BE2C (cell line): ENCODE data around the gene HNRNPH1.
A peak's percentile ranks its signal among the peaks of the same experiment; 100 is the strongest.

ENCODE experiments used
- DNase-seq: peaks from one replicate; pipeline ENCODE4 v3.0.0-alpha.2; 2020
- H3K27me3 ChIP-seq: fragments of 250-450 bp; sonication (Bioruptor Pico); 2 replicates; pipeline ENCODE4 v1.5.1; 2020; ENCODE audit warnings: mild to moderate bottlenecking
- H3K36me3 ChIP-seq: fragments of 250-450 bp; sonication (Bioruptor Pico); 2 replicates; pipeline ENCODE4 v1.5.1; 2020; ENCODE audit warnings: mild to moderate bottlenecking
- H3K4me1 ChIP-seq: fragments of 250-450 bp; sonication (Bioruptor Pico); 2 replicates; pipeline ENCODE4 v1.5.1; 2020
- H3K4me3 ChIP-seq: 2 replicates; pipeline ENCODE4 v1.5.1; 2011; ENCODE audit warnings: low read depth, low read length
- H3K9me3 ChIP-seq: fragments of 250-450 bp; sonication (Bioruptor Pico); 2 replicates; pipeline ENCODE4 v1.5.1; 2020
- CTCF ChIP-seq: IDR thresholded peaks from 2 replicates; pipeline ENCODE4 v1.5.1; 2012; ENCODE audit warnings: mild to moderate bottlenecking, low read depth, low read length

HNRNPH1 gene

DNA sequence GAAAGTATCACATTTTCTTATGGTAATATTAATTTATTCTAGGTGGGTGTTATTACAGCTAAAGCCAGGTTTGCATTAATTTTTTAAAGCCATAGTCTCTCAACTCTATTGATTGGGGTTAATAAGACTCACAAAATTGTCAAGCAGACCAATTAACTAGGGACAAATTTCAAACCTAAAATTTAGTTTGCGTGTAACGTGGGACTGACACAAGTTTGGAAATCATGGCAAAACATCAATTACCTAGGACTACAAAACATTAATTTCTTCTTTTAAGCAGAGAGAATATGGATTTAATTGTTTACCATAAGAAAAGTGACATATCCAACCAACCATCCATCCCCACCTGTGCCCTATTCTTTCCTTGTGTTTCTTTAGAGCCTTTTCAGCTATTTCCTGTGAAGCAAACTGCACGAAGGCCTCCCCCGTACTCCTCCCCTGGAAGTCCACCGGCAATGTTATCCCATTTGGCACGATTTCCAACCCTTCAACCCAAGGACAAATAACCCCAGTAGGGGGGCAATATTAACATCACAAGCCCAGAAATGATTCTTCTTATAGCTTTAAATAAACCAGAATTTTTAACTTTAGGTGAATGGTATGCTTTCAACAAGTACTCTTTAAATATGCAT, 4.4 kb downstream of the HNRNPH1 start:
- H3K4me3 ChIP-seq, result peak overlapping the region; percentile 94
- no peak for TF ChIP-seq CTCF
- no peaks in the 10 kb centered on the region; the same call in 1 of the 2 replicates for H3K27me3 ChIP-seq
- no peaks in the 10 kb centered on the region for H3K9me3 ChIP-seq
- no peak for DNase-seq
- H3K36me3 ChIP-seq, result peaks cover 92% of the 10 kb centered on the region
- H3K4me1 ChIP-seq, result no peaks in the 10 kb centered on the region

DNA sequence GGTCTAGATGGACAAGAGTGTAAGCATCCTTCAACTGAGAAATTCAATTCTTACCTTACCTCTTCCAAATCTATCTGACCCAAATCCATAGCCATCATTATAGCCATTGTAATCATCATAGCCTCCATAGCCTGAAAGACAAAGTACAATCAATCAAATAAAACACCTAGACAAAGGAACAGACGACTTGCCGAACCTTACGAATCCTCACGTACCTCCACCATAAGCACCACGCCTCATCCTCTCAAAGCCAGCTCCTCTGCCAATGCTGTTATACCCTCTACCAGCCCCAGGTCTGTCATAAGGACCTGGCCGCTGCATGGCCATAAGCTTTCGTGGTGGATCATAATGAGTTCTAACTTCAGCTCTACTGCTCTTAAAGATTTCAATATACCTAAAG, 5.5 kb downstream of the HNRNPH1 start:
- DNase-seq, result no peak
- H3K36me3 ChIP-seq, result peaks cover 98% of the 10 kb centered on the region
- H3K27me3 ChIP-seq, result no peaks in the 10 kb centered on the region; the same call in 1 of the 2 replicates

GRCh38 chr5:179616002-179616594, 7.4 kb downstream of the HNRNPH1 start:
- DNase-seq, result no peak
- Histone ChIP-seq H3K4me3 (no peak overlapping the region), H3K4me1 (no peaks in the 10 kb centered on the region), H3K9me3 (no peaks in the 10 kb centered on the region), H3K27me3 (no peaks in the 10 kb centered on the region; the same call in 1 of the 2 replicates), H3K36me3 (peaks cover 97% of the 10 kb centered on the region)
- TF ChIP-seq CTCF, result no peak

More for the DNA sequence above, 5.5 kb downstream of the HNRNPH1 start:
- no peak for TF ChIP-seq CTCF
- Histone ChIP-seq H3K4me3 (no peak overlapping the region), H3K4me1 (no peaks in the 10 kb centered on the region), H3K9me3 (no peaks in the 10 kb centered on the region)

- Histone ChIP-seq H3K27me3 (no peaks in the 10 kb centered on the region; the same call in 1 of the 2 replicates), H3K4me3 (no peak overlapping the region), H3K9me3 (no peaks in the 10 kb centered on the region), H3K36me3 (peaks cover 97% of the 10 kb centered on the region), H3K4me1 (no peaks in the 10 kb centered on the region)
- DNase-seq, result no peak
- no peak for TF ChIP-seq CTCF
Measured at GRCh38 chr5:179615203-179615602, 8.3 kb downstream of the HNRNPH1 start.

DNA sequence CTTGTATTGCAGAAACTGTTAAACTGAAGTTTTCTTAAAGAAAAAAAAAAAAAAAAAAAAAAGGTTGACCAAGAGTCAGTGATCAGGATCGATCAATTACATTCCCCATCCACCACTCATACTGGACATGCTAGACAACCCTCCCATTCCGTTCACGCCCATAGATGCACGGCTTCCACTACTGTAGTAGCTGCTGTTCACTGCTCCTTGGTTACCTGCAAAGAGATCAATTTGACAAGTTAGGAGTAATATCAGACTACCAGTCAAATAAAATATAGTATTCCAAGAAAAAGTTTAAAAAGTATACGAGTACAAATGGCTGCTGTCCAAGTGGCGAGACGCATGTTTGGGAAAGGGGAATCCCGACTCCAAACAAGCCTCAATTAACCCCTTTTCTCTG, 8.7 kb downstream of the HNRNPH1 start:
- no peak for DNase-seq
- no peaks in the 10 kb centered on the region for H3K4me1 ChIP-seq

More for the DNA sequence above, 8.7 kb downstream of the HNRNPH1 start:
- TF ChIP-seq CTCF, result no peak
- no peak overlapping the region for H3K4me3 ChIP-seq
- H3K27me3 ChIP-seq, result no peaks in the 10 kb centered on the region; the same call in 1 of the 2 replicates
- H3K36me3 ChIP-seq, result peaks cover 96% of the 10 kb centered on the region
- no peaks in the 10 kb centered on the region for H3K9me3 ChIP-seq
